Body of pancreas (tissue), 4 donors: ENCODE measurements around the gene NMT1. TPM values are rescaled to one million over a fixed set of nuclear protein-coding genes. Genes with fewer than 3 reads are reported as not detected.

Source experiments
- ATAC-seq: fragments of 150-250 bp; one replicate; pipeline ENCODE4 v1.9.1; 2016
- DNase-seq, 4 donors: peaks; one replicate each; pipeline ENCODE4 v3.0.0-alpha.2; 2019
- H3K27ac ChIP-seq, 4 donors: fragments of 200-600 bp; sonication (generic); 1 replicate in 3 of 4; 2 replicates in 1 of 4; pipeline versions ENCODE4 v1.5.1 to v1.6.1; 2016 to 2019; ENCODE audit warnings: mild to moderate bottlenecking in 1 of 4, mixed read lengths in 1 of 4, moderate library complexity in 1 of 4
- H3K27me3 ChIP-seq, 2 donors: fragments of 200-600 bp; sonication (generic); one replicate each; pipeline ENCODE4 v1.6.0; 2016; ENCODE audit warnings: mild to moderate bottlenecking in 1 of 2
- H3K36me3 ChIP-seq, 2 donors: fragments of 200-600 bp; sonication (generic); replicated peaks in 1 of 2; 2 replicates each; pipeline ENCODE4 v1.5.1; 2016; ENCODE audit warnings: low read depth in 2 of 2; ENCODE audit not compliant: insufficient read depth in 1 of 2
- H3K4me1 ChIP-seq: fragments of 200-600 bp; sonication (generic); one replicate; pipeline ENCODE4 v1.6.0; 2016
- H3K4me3 ChIP-seq, 2 donors: fragments of 200-600 bp; sonication (generic); 1 replicate in 1 of 2; 2 replicates in 1 of 2; pipeline ENCODE4 v1.5.1; 2016 to 2019
- H3K9me3 ChIP-seq, 3 donors: fragments of 200-600 bp; sonication (generic); 1 replicate in 2 of 3; 2 replicates in 1 of 3; pipeline ENCODE4 v1.5.1; 2016
- CTCF ChIP-seq, 7 experiments: fragments of 450-650 bp in 4 of 7; fragments of 200-600 bp in 3 of 7; sonication (generic) in 3 of 7; IDR thresholded peaks; one replicate each; pipeline ENCODE4 v1.5.1; 2016 to 2019; ENCODE audit warnings: antibody characterized with exemption in 7 of 7
- POLR2A ChIP-seq, 3 donors: fragments of 450-650 bp; IDR thresholded peaks; one replicate each; pipeline ENCODE4 v1.6.1; 2016; ENCODE audit warnings: antibody characterized with exemption in 3 of 3, mild to moderate bottlenecking in 2 of 3
- WGBS, 2 donors: methylation state at CpG; one replicate each; pipeline ENCODE4 v1.1.5; 2017; 5-methylcytosine and 5-hydroxymethylcytosine counted together
- intact Hi-C: fragments of 100-400 bp; cut with DNase I; formaldehyde crosslinking; loops from one replicate; pipeline ENCODE4 v1.15.1; 2023
- total RNA-seq, 2 donors: library from RNA; depleted of rRNA; stranded (reverse); fragments of >200 nt; gene quantifications; one replicate each; pipeline ENCODE4 v1.1.0, GENCODE V29; 2016

Gene NMT1
- total RNA-seq, 2 donors from 2014 or later = 26.5 to 33.9 TPM

GRCh38 chr17:45114117-45114932 lies 53.2 kb downstream of the NMT1 start:
- no peak overlapping the region for H3K27ac ChIP-seq
- 83% methylated on average over 9 to 19 of the region's 19 CpGs for WGBS, 2 donors
- no peaks in the 10 kb centered on the region for H3K4me1 ChIP-seq
- H3K36me3 ChIP-seq = no peaks in the 10 kb centered on the region
- TF ChIP-seq POLR2A (IDR thresholded peaks at IDR 0.05) (no peak), CTCF (IDR thresholded peaks at IDR 0.05) (no peak)
- DNase-seq (no peak), ATAC-seq (no peak)
- H3K27me3 ChIP-seq = no peaks in the 10 kb centered on the region
- H3K4me3 ChIP-seq = no peak overlapping the region
- no peaks in the 10 kb centered on the region for H3K9me3 ChIP-seq
- intact Hi-C loops = no loop called here

- H3K27ac ChIP-seq = no peak overlapping the region
- no peaks in the 10 kb centered on the region for H3K9me3 ChIP-seq
- H3K27me3 ChIP-seq = no peaks in the 10 kb centered on the region
- H3K4me3 ChIP-seq = no peak overlapping the region
- 84 to 85% methylated on average over 17 to 26 of the region's 26 CpGs for WGBS, 2 donors
- ATAC-seq (no peak), DNase-seq (no peak)
- no peaks in the 10 kb centered on the region for H3K36me3 ChIP-seq
- intact Hi-C loops = no loop called here
- H3K4me1 ChIP-seq = no peaks in the 10 kb centered on the region
- TF ChIP-seq CTCF (IDR thresholded peaks at IDR 0.05) = no peak
Observed at GRCh38 chr17:45115015-45115625, 54.0 kb downstream of the NMT1 start.

- Histone ChIP-seq H3K4me3 (no peak overlapping the region), H3K27me3 (no peaks in the 10 kb centered on the region), H3K9me3 (no peaks in the 10 kb centered on the region), H3K27ac (no peak overlapping the region), H3K4me1 (no peaks in the 10 kb centered on the region), H3K36me3 (no peaks in the 10 kb centered on the region)
- TF ChIP-seq CTCF (IDR thresholded peaks at IDR 0.05) (no peak), POLR2A (IDR thresholded peaks at IDR 0.05) (no peak)
- ATAC-seq (no peak), DNase-seq (no peak)
- WGBS, 2 donors = 73 to 81% methylated on average over 11 of the region's 11 CpGs
- intact Hi-C loops = no loop called here
Observed at GRCh38 chr17:45115871-45116270, 54.8 kb downstream of the NMT1 start.

- TF ChIP-seq POLR2A (IDR thresholded peaks at IDR 0.05) = no peak
- H3K27me3 ChIP-seq = no peaks in the 10 kb centered on the region
- H3K36me3 ChIP-seq = no peaks in the 10 kb centered on the region
- no peaks in the 10 kb centered on the region for H3K4me1 ChIP-seq
- H3K4me3 ChIP-seq = no peak overlapping the region
- ATAC-seq (no peak), DNase-seq (no peak)
- intact Hi-C loops = no loop called here
- WGBS, 2 donors = 85 to 95% methylated on average over 5 to 10 of the region's 10 CpGs
- H3K27ac ChIP-seq = no peak overlapping the region
- no peaks in the 10 kb centered on the region for H3K9me3 ChIP-seq
Observed at GRCh38 chr17:45116434-45117016, 55.4 kb downstream of the NMT1 start.

GRCh38 chr17:45117334-45117733 lies 56.2 kb downstream of the NMT1 start:
- H3K9me3 ChIP-seq = no peaks in the 10 kb centered on the region
- no peak overlapping the region for H3K4me3 ChIP-seq
- H3K27me3 ChIP-seq = no peaks in the 10 kb centered on the region
- no peaks in the 10 kb centered on the region for H3K4me1 ChIP-seq
- 94 to 98% methylated on average over 4 of the region's 4 CpGs for WGBS, 2 donors
- no peaks in the 10 kb centered on the region for H3K36me3 ChIP-seq
- DNase-seq = no peak
- no peak for ATAC-seq
- intact Hi-C loops = no loop called here
- H3K27ac ChIP-seq = no peak overlapping the region
- no peak for TF ChIP-seq CTCF (IDR thresholded peaks at IDR 0.05)
- no peak for TF ChIP-seq POLR2A (IDR thresholded peaks at IDR 0.05)
